Measurements from ENCODE around the gene CD1D.

DNA sequence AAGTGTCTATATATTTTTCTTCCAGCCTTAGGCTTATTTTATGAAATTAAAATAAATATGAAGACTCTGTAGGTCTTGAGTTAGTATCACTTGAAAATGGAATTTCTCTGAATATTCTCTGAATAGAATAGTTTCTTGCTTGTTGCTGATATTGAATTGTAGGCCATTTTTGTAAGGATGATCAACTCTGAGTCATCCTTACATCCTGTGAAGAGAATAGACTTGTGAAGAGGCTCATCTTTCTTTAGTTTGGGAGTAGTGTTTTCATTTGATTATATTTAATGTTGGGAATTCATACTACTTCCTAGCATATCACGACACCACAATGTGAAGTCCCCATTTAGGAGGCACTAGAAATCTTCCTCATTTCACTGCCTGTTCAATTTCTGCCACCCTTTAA lies 27.5 kb upstream of the CD1D start:
- TF ChIP-seq, protein P1, sequence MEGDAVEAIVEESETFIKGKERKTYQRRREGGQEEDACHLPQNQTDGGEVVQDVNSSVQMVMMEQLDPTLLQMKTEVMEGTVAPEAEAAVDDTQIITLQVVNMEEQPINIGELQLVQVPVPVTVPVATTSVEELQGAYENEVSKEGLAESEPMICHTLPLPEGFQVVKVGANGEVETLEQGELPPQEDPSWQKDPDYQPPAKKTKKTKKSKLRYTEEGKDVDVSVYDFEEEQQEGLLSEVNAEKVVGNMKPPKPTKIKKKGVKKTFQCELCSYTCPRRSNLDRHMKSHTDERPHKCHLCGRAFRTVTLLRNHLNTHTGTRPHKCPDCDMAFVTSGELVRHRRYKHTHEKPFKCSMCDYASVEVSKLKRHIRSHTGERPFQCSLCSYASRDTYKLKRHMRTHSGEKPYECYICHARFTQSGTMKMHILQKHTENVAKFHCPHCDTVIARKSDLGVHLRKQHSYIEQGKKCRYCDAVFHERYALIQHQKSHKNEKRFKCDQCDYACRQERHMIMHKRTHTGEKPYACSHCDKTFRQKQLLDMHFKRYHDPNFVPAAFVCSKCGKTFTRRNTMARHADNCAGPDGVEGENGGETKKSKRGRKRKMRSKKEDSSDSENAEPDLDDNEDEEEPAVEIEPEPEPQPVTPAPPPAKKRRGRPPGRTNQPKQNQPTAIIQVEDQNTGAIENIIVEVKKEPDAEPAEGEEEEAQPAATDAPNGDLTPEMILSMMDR (IDR thresholded peaks at IDR 0.05): no peak
- TF ChIP-seq POLR2AphosphoS5 (IDR thresholded peaks at IDR 0.05; ENCODE audit: insufficient read depth in 1 of 2, low read depth in 1 of 2) (no peak), POLR2A (IDR thresholded peaks at IDR 0.05) (no peak)
